ENCODE results near the gene THRB. TPM values are rescaled to one million over a fixed set of nuclear protein-coding genes. Genes with fewer than 3 reads are reported as not detected.

Gene THRB
- total RNA-seq = 0.31 and 0.86 TPM in 2 replicates

DNA sequence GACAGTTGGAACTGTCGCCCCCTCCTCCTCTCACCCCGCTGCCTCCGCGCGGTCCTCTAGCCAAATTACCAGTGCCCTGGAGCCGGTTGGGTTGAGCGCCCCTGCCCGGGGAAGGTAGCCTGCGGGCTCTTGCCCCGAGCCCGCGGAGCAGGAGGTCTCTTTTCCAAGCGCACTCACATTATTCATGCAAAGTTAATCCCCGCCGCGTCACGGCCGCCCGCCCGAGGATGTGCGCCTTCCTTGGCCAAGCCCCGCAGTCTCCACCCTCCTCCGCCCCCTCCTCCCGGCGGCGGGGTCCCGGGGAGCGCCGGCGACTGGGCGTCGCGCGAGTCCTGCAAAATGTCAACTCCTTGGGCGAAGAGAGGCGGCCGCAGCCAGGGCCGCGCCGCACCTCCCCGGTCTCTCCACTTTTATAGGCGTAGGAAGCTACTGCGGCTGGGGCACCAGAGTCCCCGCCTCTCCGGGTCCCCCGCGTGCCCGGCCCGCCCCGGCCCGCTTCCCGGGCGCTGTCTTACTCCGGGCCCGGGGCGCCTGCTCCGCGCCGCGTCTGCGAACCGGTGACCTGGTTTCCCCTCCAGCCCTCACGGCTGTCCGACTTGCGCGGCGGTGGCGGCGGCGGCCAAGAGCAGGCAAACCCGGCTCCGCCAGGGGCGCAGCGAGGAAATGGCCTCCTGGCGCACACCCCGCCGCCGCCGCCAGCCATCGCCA lies at the start of gene THRB:
THRB (minus strand) TSS at position 233 of the 708 bp plus-strand sequence.
- ChIA-PET POLR2A (interaction anchor here (1.5 kb wide), 1 partner anchor 26 kb away, joined by 4 read pairs; no protein-coding TSS in a partner anchor), CTCF (interaction anchor here (1.2 kb wide), 1 partner anchor 93 kb away, joined by 3 read pairs; no protein-coding TSS in a partner anchor)
- TF ChIP-seq, protein P1, sequence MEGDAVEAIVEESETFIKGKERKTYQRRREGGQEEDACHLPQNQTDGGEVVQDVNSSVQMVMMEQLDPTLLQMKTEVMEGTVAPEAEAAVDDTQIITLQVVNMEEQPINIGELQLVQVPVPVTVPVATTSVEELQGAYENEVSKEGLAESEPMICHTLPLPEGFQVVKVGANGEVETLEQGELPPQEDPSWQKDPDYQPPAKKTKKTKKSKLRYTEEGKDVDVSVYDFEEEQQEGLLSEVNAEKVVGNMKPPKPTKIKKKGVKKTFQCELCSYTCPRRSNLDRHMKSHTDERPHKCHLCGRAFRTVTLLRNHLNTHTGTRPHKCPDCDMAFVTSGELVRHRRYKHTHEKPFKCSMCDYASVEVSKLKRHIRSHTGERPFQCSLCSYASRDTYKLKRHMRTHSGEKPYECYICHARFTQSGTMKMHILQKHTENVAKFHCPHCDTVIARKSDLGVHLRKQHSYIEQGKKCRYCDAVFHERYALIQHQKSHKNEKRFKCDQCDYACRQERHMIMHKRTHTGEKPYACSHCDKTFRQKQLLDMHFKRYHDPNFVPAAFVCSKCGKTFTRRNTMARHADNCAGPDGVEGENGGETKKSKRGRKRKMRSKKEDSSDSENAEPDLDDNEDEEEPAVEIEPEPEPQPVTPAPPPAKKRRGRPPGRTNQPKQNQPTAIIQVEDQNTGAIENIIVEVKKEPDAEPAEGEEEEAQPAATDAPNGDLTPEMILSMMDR (IDR thresholded peaks at IDR 0.05) = no peak
- Mint-ChIP-seq H3K4me1 (peaks cover 15% of the 10 kb centered on the region), H3K4me3 (peak within 1 kb of the TSS; percentile 90), H3K27me3 (peaks cover 35% of the 10 kb centered on the region), H3K27ac (peak within 1 kb of the TSS; percentile 78), H3K9me3 (no peaks in the 10 kb centered on the region), H3K36me3 (ENCODE audit: low read depth) (no peaks in the 10 kb centered on the region)
- intact Hi-C loops (cut with micrococcal nuclease) = loop anchor here (1.0 to 10.0 kb wide), 6 partner anchors 9 to 1290 kb away; partner anchors contain the start of genes NGLY1, NKIRAS1 and RPL15
- ATAC-seq (ENCODE audit: low read depth) (peak; percentile 72), DNase-seq (peak; percentile 57)

DNA sequence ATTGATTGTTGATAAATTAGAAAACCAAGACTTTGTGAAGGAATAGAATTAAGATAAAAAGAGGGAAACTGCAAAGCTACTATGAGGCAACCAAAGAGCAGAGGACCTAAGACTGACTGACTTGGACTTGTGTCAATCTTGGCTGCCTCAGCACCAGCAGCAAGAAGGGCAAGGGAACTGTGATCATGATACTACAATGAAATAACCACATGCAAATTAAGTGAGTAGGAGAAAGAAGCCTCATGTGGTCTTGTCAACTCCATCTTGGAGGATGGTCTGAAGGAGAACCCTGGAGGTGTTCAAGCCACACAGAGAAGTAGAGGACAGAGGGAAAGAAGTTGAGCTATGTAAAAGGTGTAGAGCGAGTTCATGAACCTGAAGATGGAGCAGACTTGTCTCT lies 47.3 kb upstream of the THRB start:
- ATAC-seq (ENCODE audit: low read depth) (no peak), DNase-seq (no peak)
- intact Hi-C loops (cut with micrococcal nuclease) = no loop called here
- Mint-ChIP-seq H3K4me1 (no peaks in the 10 kb centered on the region), H3K9me3 (no peaks in the 10 kb centered on the region), H3K36me3 (ENCODE audit: low read depth) (no peaks in the 10 kb centered on the region), H3K27ac (no peak overlapping the region), H3K27me3 (peaks cover 5% of the 10 kb centered on the region), H3K4me3 (no peak overlapping the region)
- ChIA-PET CTCF (no interaction called here), POLR2A (no interaction called here)
- TF ChIP-seq, protein P1 (IDR thresholded peaks at IDR 0.05) = no peak

DNA sequence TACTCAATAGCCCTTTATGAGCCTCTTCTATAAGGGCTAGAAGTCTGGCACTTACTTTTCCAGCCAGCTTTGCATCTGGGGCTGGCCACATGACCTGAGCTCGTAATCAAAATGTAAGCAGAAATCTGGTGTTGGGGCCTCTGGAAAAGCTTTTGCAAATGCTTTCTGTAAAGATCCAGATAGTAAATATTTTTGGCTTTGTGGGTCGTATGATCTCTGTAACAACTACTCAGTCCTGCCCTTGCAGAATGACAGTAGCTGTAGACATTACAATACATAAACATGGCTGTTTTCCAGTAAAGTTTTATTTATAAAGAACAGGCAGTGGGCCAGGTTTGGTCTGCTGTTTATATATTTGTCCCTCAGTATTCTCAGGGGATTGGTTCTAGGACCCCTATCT lies 46.2 kb upstream of the THRB start:
- intact Hi-C loops (cut with micrococcal nuclease) = no loop called here
- POLR2A ChIA-PET = no interaction called here
- H3K9me3 Mint-ChIP-seq = no peaks in the 10 kb centered on the region

DNA sequence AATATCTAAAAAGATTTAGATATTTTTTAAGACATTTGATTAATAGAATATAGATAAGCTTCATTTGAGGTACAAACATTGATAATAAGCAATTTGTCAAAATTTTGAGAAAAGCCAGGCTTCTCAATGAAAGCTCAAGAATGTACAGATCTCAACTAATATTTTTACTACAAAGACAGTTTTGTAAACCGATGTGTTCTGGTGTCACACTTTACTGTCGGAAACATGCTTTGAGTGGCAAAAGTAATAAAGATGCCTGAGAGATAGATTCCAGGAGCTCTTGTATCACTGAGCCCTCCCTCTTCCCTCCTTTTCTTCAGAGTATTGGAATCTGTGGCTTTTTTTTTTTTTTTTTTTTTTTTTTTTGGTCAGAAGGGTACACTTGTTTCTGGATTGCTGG lies 45.0 kb upstream of the THRB start:
- DNase-seq = no peak
- no peak for ATAC-seq (ENCODE audit: low read depth)
- Mint-ChIP-seq H3K9me3 (no peaks in the 10 kb centered on the region), H3K27me3 (peaks cover 6% of the 10 kb centered on the region), H3K4me1 (no peaks in the 10 kb centered on the region), H3K4me3 (no peak overlapping the region), H3K36me3 (ENCODE audit: low read depth) (no peaks in the 10 kb centered on the region), H3K27ac (no peak overlapping the region)
- POLR2A ChIA-PET = no interaction called here
- TF ChIP-seq, protein P1 (IDR thresholded peaks at IDR 0.05) = no peak
- intact Hi-C loops (cut with micrococcal nuclease) = no loop called here
- CTCF ChIA-PET = no interaction called here

More for the DNA sequence above, 46.2 kb upstream of the THRB start:
- no peak overlapping the region for H3K27ac Mint-ChIP-seq
- peaks cover 8% of the 10 kb centered on the region for H3K27me3 Mint-ChIP-seq
- no peak overlapping the region for H3K4me3 Mint-ChIP-seq
- TF ChIP-seq, protein P1 (IDR thresholded peaks at IDR 0.05) = no peak
- CTCF ChIA-PET = no interaction called here
- H3K4me1 Mint-ChIP-seq = no peaks in the 10 kb centered on the region
- no peaks in the 10 kb centered on the region for H3K36me3 Mint-ChIP-seq (ENCODE audit: low read depth)
- DNase-seq = no peak
- no peak for ATAC-seq (ENCODE audit: low read depth)

DNA sequence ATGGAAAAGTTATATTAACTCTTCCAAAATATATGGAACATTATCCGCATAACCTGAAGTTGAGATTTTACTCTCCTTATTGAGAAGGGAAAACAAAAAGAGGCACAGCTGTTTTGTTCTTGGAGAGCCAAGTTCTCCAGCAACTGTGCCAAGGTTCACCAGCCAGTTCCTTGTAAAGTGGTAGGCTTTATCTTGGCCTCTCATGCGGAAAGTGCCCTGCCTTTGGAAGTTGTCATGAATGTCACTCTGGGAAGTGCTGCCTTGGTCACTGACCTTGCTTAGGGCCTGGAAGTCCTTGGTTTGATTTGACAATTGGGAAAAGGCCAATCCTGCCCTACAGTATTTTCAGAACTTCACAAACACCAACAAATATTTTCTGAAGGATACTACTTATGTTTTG lies 44.2 kb upstream of the THRB start:
- Mint-ChIP-seq H3K4me1 (no peaks in the 10 kb centered on the region), H3K4me3 (no peak overlapping the region), H3K9me3 (no peaks in the 10 kb centered on the region), H3K27me3 (peaks cover 6% of the 10 kb centered on the region), H3K27ac (no peak overlapping the region), H3K36me3 (ENCODE audit: low read depth) (no peaks in the 10 kb centered on the region)
- ATAC-seq (ENCODE audit: low read depth) = no peak
- intact Hi-C loops (cut with micrococcal nuclease) = no loop called here
- DNase-seq = no peak
- TF ChIP-seq, protein P1 (IDR thresholded peaks at IDR 0.05) = no peak
- CTCF ChIA-PET = no interaction called here
- POLR2A ChIA-PET = no interaction called here
